OCI-M2 (cell line): ENCODE data around the gene TRPT1.

ENCODE experiments used
- DNase-seq: peaks from one replicate; lab custom pipeline; 2025; ENCODE audit not compliant: unreplicated experiment; lab: John Stamatoyannopoulos, UW

TRPT1 gene

DNA sequence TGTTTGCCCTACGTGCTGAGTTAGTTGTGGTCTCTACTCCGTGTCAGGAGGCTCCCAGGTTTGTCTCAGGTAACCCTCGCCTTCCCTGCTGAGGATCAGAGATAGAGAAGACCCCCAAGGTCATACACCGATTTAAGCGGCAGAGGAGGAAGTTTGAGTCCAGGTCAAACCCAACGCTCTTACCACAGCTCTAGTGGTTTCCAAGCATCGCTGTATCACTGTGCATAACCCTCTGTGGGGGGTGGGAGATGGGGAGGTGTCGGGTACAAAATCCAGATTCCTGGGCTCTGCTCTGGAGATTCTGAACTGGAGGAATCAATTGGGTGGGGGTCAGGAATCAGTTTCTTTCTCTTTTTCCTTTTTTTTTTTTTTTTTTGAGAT is 5.0 kb upstream of the TRPT1 start:
- no peak for DNase-seq

DNA sequence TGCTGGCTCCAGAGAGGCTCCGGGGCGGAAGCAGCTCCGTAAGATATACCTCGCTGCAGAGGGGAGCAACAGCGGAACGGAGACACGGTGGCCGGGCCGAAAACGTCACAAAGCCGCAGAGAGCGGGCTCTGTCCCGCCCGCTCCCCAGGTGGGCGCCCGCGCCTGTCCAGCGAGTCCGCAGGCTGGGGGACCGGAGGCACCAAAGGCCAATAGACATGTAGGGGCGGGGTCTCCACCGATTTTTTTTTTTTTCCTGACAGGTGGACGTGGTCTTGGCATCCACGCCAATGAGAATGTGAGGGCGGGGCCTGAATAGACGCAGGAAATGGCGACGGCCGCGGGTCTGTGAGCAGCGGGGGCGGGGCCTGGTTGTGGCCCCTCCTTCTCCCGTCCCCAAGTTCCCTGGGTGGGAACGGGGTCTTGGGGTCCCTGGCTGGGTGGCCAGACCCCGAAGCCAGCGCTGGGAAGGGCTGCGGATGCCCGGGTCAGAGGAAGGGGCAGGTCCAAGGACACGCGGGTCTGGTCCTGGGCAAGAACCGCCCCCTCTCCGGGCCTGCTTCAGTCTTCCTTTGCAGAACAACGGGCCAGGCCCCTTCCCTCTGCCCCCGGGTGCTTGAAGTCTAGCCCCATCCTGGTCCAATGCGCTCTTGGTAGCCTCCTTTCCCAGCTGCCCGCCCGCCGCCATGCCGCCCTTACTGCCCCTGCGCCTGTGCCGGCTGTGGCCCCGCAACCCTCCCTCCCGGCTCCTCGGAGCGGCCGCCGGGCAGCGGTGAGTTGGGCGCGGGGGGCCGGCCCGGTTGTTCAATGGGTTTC is 4.4 kb upstream of the TRPT1 start, which contains the start of gene DNAJC4:
TSS of gene DNAJC4 (plus strand) at position 378 of the 814 bp plus-strand sequence. CDS start at position 685, 307 bp downstream.
- DNase-seq: peak; percentile 50

DNA sequence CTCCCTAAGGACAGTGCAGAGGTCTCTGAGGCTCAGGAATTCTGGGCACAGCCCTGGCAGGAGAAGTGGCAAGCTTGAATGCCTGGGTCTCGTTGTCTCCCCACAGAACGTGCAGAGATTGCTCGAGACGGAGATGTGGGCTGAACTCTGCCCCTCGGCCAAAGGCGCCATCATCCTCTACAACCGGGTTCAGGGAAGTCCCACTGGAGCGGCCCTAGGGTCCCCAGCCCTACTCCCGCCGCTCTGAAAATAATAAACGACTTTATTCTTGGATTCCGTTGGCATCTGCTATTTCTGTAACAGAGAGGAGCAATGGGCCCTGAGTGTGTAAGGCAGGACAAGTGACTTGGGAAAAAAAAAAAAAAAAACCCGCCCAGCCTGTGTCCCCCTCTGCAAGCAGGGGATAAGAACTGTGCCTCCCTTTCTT is 3.8 kb upstream of the TRPT1 start:
- no peak for DNase-seq

DNA sequence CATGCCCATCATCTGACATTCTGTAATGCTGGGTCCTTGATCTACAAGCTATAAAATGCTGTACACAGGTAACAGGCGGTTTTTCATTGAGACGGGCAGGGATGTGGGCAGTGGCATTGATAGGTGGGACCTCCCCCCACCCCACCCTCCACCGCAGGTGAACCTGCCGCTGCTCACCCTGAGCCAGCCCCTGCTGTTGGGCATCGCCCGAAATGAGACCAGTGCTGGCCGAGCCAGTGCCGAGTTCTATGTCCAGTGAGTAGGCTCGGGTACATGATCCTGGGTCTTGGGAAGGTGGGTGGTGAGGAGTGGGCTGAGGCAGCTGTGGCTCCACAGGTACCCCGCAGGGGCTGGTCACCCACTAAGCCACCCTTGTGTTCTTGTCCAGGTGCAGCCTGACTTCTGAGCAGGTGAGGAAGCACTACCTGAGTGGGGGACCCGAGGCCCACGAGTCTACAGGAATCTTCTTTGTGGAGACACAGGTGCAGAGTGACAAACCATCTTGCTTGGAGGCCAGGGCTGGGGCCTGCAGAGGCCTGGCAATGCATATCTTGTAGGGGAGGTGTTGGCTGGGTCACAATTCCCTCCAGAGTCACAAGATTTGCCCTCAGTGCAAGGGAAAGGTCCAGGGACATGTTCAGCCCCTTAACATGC is 3.2 kb upstream of the TRPT1 start:
- no peak for DNase-seq

DNA sequence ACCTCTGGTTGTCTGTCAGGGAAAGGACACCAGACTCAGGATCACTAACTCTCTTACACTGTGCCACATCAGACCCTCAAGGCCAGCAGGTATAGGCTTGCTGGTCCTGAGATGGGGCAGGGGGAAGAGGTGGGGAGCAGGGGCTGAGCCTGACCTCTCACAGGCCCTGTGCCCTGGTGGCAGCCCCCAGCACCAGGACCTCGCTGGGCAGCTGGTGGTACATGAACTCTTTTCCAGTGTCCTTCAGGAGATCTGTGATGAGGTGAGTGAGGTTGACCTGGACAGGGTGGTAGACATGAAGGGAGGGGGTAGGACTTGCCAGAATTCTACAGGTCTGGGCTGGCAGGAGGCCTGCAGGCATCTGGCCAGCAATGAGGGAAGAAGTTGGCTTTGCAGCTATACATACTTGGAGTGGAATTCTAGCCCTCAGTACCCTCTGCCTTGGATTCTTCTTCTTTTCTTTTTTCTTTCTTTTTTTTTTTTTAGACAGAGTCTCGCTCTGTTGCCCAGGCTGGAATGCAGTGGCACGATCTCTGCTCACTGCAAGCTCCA is 1.5 kb upstream of the TRPT1 start:
- DNase-seq: no peak

DNA sequence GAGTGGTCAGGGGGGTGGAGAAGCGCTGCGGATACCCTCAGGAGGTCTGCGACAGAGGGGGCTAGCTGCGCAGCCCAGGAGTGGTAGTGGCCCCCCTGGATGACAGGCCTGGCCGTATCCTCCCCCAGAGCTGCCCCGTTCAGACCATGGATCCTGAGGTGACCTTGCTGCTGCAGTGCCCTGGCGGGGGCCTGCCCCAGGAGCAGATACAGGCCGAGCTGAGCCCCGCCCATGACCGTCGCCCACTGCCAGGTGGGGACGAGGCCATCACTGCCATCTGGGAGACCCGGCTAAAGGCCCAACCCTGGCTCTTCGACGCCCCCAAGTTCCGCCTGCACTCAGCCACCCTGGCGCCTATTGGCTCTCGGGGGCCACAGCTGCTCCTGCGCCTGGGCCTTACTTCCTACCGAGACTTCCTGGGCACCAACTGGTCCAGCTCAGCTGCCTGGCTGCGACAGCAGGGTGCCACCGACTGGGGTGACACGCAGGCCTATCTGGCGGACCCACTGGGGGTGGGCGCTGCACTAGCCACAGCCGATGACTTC is 593 bp upstream of the TRPT1 start:
- DNase-seq: no peak

DNA sequence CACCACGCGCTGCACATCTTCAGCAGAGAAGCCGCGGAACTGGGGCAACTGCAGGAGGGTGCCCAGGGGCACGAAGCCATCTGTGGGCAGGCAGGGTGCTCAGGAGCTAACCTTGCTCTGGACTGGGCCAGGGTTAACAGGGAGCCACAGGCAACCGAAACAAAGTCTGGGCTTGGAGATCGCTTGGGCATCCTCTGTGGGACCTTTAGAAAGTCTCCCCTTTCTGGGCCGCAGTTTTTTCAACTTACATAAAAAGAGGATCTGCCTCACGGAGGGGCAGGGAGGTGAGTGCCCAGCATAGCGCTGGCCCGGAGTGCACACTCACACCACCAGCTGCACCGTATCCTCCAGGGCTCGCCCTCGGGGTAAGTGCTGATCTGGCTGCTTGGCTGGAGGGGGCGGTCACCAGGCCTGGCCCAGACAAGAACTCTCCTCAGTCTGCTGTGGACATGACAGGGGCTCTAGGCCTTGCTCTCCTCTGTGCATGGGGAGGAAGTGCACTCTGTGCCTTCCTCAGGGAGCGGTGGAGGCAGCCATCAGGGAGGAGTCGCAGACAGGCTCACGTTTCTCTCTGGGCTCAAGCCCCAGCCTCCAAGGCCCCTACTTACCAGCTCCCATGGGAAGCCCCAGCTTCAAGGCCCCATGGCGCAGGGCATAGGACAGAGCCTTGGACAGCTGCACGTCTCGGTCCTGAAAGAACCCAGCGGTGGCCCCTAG is 937 bp downstream of the TRPT1 start:
- DNase-seq: no peak

DNA sequence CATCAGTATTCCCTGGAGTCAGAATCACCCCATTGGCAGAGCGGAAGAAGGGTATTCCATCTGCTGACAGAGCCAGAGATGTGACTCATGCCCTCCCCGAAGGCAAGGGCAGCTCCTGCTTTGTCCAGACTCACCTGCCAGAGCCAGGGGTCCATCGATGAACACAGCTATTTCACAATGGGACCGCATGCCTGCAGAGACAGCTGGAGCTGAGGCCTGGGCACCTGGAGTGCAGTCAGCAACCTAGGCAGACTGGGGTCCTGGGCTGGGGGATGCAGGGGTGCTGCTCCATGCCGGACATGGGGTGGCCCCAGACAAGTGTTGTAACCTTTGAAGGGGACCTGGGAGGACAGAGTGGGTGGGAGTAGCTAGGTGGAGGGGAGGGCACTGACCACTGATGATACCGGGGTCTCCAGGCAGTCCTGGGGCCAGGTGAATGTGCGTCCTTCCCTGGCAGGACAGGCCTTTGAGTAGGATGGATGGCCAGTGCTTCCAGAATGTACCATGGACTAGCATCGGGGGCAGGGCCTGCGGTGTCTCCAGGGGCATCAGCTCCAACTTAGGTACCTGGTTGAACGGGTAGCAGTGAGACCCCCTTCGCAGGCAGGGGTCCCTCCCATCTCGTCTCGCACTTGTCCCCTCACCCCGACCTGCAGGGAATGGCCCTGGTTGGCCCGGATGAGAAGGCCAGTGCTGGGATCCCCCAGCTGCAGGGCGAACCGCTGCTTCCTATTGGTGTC is 1.7 kb downstream of the TRPT1 start:
- no peak for DNase-seq

DNA sequence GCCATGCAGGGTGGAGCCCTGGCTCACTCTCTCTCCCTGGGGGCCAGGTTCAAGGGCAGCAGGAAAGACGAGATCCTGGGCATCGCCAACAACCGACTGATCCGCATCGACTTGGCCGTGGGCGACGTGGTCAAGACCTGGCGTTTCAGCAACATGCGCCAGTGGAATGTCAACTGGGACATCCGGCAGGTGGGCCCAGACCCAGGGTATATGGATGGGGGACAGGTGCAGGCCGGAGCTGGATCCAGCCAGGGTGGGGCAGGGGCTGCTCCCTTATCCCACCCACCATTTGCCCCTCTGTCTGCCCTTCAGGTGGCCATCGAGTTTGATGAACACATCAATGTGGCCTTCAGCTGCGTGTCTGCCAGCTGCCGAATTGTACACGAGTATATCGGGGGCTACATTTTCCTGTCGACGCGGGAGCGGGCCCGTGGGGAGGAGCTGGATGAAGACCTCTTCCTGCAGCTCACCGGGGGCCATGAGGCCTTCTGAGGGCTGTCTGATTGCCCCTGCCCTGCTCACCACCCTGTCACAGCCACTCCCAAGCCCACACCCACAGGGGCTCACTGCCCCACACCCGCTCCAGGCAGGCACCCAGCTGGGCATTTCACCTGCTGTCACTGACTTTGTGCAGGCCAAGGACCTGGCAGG is 2.9 kb downstream of the TRPT1 start:
- DNase-seq: no peak

DNA sequence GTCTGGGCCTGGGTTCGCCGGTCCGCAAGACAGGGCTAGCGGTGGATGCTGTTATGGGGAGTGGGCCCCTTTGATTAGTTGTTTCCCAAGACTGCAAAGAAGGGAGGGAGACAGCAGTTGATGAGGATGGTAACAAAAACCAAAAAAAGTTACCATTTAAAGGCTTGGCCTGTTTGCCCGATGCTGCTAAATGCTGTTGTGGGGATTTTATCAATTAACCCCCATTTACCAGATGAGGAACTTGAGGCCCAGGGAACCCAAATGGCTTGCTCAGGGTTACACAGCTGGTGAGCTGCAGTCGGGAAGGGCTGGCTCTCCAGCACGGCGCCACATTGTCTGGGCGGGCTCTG is 3.4 kb downstream of the TRPT1 start:
- no peak for DNase-seq

DNA sequence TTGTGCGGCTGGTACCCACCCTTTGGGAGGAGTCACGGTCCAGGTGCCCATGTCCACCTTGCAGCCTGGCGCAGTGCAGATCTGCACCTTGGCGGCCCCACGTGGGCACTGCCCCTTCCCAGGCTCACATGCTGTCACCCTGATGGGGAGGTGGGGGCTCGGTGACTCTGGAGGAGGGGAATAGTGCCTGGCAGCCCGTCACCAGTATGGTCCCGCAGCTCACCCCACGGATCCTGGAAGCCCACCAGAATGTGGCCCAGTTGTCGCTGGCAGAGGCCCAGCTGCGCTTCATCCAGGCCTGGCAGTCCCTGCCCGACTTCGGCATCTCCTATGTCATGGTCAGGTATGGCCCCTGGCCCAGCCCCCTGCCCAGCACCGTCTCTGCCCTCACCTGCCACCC is 5.2 kb downstream of the TRPT1 start:
- no peak for DNase-seq

DNA sequence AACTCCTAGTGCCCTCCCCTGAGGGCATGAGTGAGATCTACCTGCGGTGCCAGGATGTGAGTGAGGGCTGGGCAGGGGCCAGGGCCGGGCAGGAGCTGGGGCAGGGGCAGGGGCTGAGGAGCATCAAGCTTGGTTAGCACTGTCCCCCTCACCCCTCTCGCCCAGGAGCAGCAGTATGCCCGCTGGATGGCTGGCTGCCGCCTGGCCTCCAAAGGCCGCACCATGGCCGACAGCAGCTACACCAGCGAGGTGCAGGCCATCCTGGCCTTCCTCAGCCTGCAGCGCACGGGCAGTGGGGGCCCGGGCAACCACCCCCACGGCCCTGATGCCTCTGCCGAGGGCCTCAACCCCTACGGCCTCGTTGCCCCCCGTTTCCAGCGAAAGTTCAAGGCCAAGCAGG is 5.7 kb downstream of the TRPT1 start:
- DNase-seq: no peak

DNA sequence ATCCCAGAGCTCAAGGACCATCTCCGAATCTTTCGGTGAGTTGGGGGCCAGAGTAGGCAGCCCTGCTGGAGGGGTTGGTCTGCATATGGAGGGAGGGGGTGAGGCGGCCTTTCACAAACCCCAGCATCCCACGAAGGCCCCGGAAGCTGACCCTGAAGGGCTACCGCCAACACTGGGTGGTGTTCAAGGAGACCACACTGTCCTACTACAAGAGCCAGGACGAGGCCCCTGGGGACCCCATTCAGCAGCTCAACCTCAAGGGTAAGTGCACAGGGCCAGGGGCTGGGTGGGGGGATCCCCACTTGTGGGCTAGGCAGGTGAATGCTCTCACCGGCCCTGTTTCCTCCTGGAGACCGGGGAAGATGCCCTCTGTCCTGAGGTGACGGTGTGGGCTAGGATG is 6.2 kb downstream of the TRPT1 start:
- no peak for DNase-seq

DNA sequence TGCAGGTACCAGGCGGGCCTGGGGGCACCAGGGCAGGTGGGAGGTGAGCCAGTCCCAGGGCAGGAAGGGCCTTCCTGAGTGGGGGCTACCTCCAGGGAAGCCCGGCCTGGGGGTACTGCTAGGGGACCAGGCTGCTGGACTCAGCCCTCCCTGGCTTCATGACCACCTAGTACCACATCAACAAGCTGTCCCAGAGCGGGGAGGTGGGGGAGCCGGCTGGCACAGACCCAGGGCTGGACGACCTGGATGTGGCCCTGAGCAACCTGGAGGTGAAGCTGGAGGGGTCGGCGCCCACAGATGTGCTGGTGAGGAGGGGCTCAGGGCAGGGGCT is 6.7 kb downstream of the TRPT1 start:
- no peak for DNase-seq

DNA sequence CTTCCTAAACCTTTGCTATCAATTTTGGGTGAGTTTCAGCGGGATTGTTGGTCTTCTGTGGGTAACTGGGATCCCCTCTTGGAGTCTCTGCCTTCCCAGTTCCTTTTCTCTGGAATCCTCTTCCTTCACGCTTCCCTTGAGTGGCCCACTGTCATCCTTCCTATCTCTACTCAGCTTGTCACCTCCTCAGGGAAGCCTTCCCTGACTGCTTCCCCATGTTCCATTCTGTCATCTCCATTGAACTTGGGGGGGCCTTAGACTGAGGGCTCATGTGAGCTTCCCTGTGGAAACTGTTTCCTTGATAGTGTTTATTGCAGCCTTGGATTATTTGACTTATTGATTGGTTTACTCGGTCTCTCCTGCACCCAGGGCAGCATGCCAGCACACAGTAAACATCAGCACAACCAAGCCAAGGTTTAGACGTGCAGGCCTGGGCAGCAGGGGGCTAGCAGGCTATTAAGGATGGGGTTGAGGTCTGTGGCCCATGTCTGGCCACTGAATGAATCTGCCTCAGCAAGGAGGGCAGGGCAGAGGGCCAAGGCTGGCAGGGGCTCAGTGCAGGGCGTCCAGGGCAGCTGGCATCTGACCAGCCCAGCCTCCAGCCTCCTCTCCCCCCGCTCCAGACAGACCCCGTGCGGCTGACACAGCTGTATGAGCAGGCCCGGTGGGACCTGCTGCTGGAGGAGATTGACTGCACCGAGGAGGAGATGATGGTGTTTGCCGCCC is 7.2 kb downstream of the TRPT1 start:
- no peak for DNase-seq

DNA sequence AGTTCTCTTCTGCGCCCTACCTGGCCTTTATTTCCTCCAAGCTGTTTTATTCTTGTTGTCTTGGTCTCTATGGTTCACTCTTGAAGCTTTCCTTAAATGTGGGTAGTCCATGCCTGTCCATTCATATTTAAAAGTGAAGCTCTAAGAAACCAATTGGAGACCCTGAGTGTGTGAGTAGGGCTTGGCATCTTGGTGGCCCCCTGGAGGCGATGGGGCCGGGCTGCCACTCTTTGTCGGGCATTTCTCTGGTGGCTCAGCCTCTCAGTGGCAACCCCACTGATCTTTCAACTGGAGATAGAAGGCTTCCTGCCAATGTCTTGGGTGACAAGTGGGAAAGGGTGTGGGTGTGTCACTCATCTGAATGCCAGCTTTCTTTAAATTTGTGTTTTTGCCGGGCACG is 9.1 kb downstream of the TRPT1 start:
- no peak for DNase-seq

DNA sequence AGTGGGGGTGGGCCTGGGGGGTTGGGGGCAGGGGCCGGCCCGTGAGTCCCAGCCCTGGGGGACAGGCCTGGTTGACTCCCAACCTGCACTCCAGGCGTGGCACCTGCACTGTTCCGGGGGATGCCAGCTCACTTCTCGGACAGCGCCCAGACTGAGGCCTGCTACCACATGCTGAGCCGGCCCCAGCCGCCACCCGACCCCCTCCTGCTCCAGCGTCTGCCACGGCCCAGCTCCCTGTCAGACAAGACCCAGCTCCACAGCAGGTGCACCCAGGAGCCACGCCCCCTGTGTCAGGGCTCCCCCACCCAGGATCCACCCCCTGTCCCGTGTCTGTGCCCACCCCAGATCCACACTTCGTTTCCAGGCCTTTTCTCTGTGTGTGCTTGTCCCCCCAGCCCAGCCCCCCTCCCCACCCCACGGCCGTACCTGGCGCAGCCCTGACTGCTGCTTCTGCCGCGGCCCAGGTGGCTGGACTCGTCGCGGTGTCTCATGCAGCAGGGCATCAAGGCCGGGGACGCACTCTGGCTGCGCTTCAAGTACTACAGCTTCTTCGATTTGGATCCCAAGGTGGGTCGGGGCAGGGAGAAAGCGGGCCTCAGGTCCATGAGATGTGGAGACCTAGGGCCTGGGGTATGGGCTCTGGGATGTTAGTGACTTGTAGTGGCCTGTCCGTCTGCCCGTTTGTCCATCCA is 14.7 kb downstream of the TRPT1 start:
- DNase-seq: no peak

DNA sequence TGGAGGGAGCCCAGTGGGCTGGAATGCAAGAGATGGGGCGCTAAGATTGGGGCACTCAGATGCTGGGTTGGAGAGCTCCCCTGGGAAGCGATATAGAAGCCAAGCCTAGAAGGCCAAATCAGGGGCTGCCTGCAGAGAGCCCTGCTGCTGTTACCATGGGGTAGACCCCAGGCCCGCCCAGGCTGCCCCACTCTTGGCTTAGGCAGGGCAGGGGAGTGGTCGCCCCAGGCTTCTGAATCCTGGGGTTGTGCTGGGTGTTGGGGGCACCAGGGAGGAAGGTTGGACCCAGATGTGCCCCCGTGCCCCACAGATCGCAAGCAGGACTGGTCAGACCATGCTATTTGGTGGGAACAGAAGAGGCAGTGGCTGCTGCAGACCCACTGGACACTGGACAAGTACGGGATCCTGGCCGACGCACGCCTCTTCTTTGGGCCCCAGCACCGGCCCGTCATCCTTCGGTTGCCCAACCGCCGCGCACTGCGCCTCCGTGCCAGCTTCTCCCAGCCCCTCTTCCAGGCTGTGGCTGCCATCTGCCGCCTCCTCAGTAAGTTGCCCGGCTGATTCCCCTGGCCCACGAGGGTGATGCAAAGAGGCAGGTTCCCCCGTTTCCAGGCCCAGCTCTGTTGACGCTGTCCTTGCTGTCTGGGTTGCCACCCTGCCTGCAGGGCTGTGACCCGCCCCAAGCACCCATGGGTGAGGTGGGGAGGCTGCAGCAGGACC is 15.5 kb downstream of the TRPT1 start:
- no peak for DNase-seq

DNA sequence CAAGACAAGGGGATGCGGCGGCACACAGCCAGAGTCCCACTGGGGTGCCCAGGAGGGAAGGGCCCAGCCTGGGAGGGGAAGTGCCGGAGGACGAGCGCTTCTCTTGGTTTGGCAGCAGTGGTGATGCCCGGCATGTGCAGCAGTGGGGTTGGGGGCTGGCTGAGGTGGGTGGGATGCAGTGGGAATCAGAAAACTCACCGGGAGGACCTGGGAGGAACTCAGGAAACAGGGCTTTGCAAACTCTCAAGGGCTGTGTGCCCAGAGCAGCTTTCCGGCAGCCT is 16.5 kb downstream of the TRPT1 start:
- no peak for DNase-seq
